Hepatocyte (in vitro differentiated cells): ENCODE results near the gene SYCN. TPM values are rescaled to one million over a fixed set of nuclear protein-coding genes. Genes with fewer than 3 reads are reported as not detected.

ENCODE experiments used
- DNase-seq: peaks from one replicate; pipeline ENCODE4 v3.0.0-alpha.2; 2016; ENCODE audit warnings: low spot score
- H2AFZ ChIP-seq: fragments of 200-600 bp; sonication (generic); 2 replicates; pipeline ENCODE4 v1.6.0; 2016; ENCODE audit warnings: antibody characterized with exemption, mild to moderate bottlenecking
- H3K27ac ChIP-seq: fragments of 200-600 bp; sonication (generic); 2 replicates; pipeline ENCODE4 v1.5.1; 2016; ENCODE audit warnings: mild to moderate bottlenecking
- H3K27me3 ChIP-seq: fragments of 200-600 bp; sonication (generic); 2 replicates; pipeline ENCODE4 v1.6.1; 2016
- H3K36me3 ChIP-seq: fragments of 200-600 bp; sonication (generic); replicated peaks from 2 replicates; pipeline ENCODE4 v1.5.1; 2016; ENCODE audit warnings: low read depth; ENCODE audit not compliant: insufficient read depth
- H3K4me1 ChIP-seq: fragments of 200-600 bp; sonication (generic); 2 replicates; pipeline ENCODE4 v1.5.1; 2016; ENCODE audit warnings: mild to moderate bottlenecking, moderate library complexity; ENCODE audit not compliant: insufficient read depth
- H3K4me2 ChIP-seq: fragments of 200-600 bp; sonication (generic); 2 replicates; pipeline ENCODE4 v1.6.0; 2016
- H3K4me3 ChIP-seq: fragments of 200-600 bp; sonication (generic); 2 replicates; pipeline ENCODE4 v1.5.1; 2016; ENCODE audit warnings: mild to moderate bottlenecking
- H3K79me2 ChIP-seq: fragments of 200-600 bp; sonication (generic); 2 replicates; pipeline ENCODE4 v1.6.0; 2017; ENCODE audit warnings: mild to moderate bottlenecking
- H3K9me2 ChIP-seq: fragments of 200-600 bp; sonication (generic); replicated peaks from 2 replicates; pipeline ENCODE4 v1.6.0; 2017; ENCODE audit warnings: mild to moderate bottlenecking; ENCODE audit not compliant: insufficient read depth
- H3K9me3 ChIP-seq: fragments of 200-600 bp; sonication (generic); 2 replicates; pipeline ENCODE4 v1.5.1; 2016; ENCODE audit warnings: low read depth, mild to moderate bottlenecking
- H4K20me1 ChIP-seq: fragments of 200-600 bp; sonication (generic); 2 replicates; pipeline ENCODE4 v1.6.0; 2016; ENCODE audit warnings: mild to moderate bottlenecking; ENCODE audit not compliant: insufficient read depth, poor library complexity, severe bottlenecking
- EZH2 ChIP-seq: fragments of 200-600 bp; sonication (generic); IDR thresholded peaks from 2 replicates; pipeline ENCODE4 v1.6.1; 2016; ENCODE audit warnings: antibody characterized with exemption, mild to moderate bottlenecking, borderline replicate concordance
- EZH2phosphoT487 ChIP-seq: fragments of 200-600 bp; sonication (generic); IDR thresholded peaks from one replicate; pipeline ENCODE4 v1.6.1; 2018; ENCODE audit warnings: antibody characterized with exemption, mild to moderate bottlenecking, low read depth, moderate library complexity; ENCODE audit not compliant: unreplicated experiment, severe bottlenecking
- WGBS: methylation state at CpG from one replicate; pipeline ENCODE4 v1.1.6; 2016; ENCODE audit warnings: low lambda C conversion rate; ENCODE audit errors: missing lambda C conversion rate; 5-methylcytosine and 5-hydroxymethylcytosine counted together
- polyA plus RNA-seq: library from polyadenylated mRNA; unstranded; fragments of >200 nt; fragmentation: Nextera tagmentation; extraction: Ambion mirVana; gene quantifications from 2 replicates; pipeline ENCODE4 v1.2.1, GENCODE V29; 2016
- total RNA-seq: library from RNA; depleted of rRNA; stranded (reverse); fragments of >200 nt; gene quantifications from 2 replicates; pipeline ENCODE4 v1.2.3, GENCODE V29; 2014
- TF ChIP-seq, protein P1 (sequence below): fragments of 200-600 bp; sonication (generic); IDR thresholded peaks from 2 replicates; pipeline ENCODE4 v1.5.1; 2016; ENCODE audit warnings: antibody characterized with exemption, mild to moderate bottlenecking; ENCODE audit not compliant: poor library complexity

The SYCN gene
- total and polyA plus RNA-seq, 2 experiments from 2014 or later, result 0.37 to 2.5 TPM

- 86% methylated on average over 10 of the region's 12 CpGs for WGBS
- TF ChIP-seq EZH2phosphoT487 (no peak), EZH2 (no peak)
- TF ChIP-seq, protein P1, sequence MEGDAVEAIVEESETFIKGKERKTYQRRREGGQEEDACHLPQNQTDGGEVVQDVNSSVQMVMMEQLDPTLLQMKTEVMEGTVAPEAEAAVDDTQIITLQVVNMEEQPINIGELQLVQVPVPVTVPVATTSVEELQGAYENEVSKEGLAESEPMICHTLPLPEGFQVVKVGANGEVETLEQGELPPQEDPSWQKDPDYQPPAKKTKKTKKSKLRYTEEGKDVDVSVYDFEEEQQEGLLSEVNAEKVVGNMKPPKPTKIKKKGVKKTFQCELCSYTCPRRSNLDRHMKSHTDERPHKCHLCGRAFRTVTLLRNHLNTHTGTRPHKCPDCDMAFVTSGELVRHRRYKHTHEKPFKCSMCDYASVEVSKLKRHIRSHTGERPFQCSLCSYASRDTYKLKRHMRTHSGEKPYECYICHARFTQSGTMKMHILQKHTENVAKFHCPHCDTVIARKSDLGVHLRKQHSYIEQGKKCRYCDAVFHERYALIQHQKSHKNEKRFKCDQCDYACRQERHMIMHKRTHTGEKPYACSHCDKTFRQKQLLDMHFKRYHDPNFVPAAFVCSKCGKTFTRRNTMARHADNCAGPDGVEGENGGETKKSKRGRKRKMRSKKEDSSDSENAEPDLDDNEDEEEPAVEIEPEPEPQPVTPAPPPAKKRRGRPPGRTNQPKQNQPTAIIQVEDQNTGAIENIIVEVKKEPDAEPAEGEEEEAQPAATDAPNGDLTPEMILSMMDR, result no peak
- no peak overlapping the region for H3K4me3 ChIP-seq
- H3K4me2 ChIP-seq, result no peak overlapping the region
- H3K36me3 ChIP-seq, result no peaks in the 10 kb centered on the region
- no peaks in the 10 kb centered on the region for H3K9me2 ChIP-seq
- DNase-seq, result no peak
- H3K27me3 ChIP-seq, result no peaks in the 10 kb centered on the region
- H3K9me3 ChIP-seq, result no peaks in the 10 kb centered on the region
- no peak overlapping the region for H2AFZ ChIP-seq
- no peaks in the 10 kb centered on the region for H4K20me1 ChIP-seq
- H3K27ac ChIP-seq, result no peak overlapping the region
- no peaks in the 10 kb centered on the region for H3K79me2 ChIP-seq
- peaks cover 7% of the 10 kb centered on the region for H3K4me1 ChIP-seq
Observed at GRCh38 chr19:39236527-39236926, 32.5 kb upstream of the SYCN start.

- no peaks in the 10 kb centered on the region for H4K20me1 ChIP-seq
- H2AFZ ChIP-seq, result no peak overlapping the region
- peaks cover 4% of the 10 kb centered on the region for H3K27me3 ChIP-seq
- H3K9me3 ChIP-seq, result no peaks in the 10 kb centered on the region
- H3K79me2 ChIP-seq, result no peaks in the 10 kb centered on the region
- no peak for DNase-seq
- H3K36me3 ChIP-seq, result no peaks in the 10 kb centered on the region
- H3K4me1 ChIP-seq, result peaks cover 3% of the 10 kb centered on the region
- H3K9me2 ChIP-seq, result no peaks in the 10 kb centered on the region
- H3K27ac ChIP-seq, result no peak overlapping the region
- TF ChIP-seq EZH2phosphoT487, result no peak
- TF ChIP-seq, protein P1, result no peak
- no peak overlapping the region for H3K4me3 ChIP-seq
- H3K4me2 ChIP-seq, result no peak overlapping the region
- WGBS, result 87% methylated on average over 5 of the region's 5 CpGs
Observed at GRCh38 chr19:39232708-39233107, 28.6 kb upstream of the SYCN start.

- no peak overlapping the region for H3K4me2 ChIP-seq
- no peak for DNase-seq
- no peak overlapping the region for H3K27ac ChIP-seq
- H4K20me1 ChIP-seq, result no peaks in the 10 kb centered on the region
- no peaks in the 10 kb centered on the region for H3K79me2 ChIP-seq
- peaks cover 8% of the 10 kb centered on the region for H3K27me3 ChIP-seq
- H3K4me1 ChIP-seq, result no peaks in the 10 kb centered on the region
- H3K9me2 ChIP-seq, result no peaks in the 10 kb centered on the region
- H2AFZ ChIP-seq, result no peak overlapping the region
- H3K4me3 ChIP-seq, result no peak overlapping the region
- 92% methylated on average over 2 of the region's 2 CpGs for WGBS
- H3K36me3 ChIP-seq, result no peaks in the 10 kb centered on the region
- TF ChIP-seq, protein P1, result no peak
- TF ChIP-seq EZH2phosphoT487 (no peak), EZH2 (no peak)
- no peaks in the 10 kb centered on the region for H3K9me3 ChIP-seq
Observed at GRCh38 chr19:39230096-39230764, 26.2 kb upstream of the SYCN start.
